ENCODE data around the gene PAX8. TPM values are rescaled to one million over a fixed set of nuclear protein-coding genes. Genes with fewer than 3 reads are reported as not detected.

PAX8 gene
- total and polyA plus RNA-seq, 2 experiments from 2014 or later = 5.8 to 13.1 TPM

DNA sequence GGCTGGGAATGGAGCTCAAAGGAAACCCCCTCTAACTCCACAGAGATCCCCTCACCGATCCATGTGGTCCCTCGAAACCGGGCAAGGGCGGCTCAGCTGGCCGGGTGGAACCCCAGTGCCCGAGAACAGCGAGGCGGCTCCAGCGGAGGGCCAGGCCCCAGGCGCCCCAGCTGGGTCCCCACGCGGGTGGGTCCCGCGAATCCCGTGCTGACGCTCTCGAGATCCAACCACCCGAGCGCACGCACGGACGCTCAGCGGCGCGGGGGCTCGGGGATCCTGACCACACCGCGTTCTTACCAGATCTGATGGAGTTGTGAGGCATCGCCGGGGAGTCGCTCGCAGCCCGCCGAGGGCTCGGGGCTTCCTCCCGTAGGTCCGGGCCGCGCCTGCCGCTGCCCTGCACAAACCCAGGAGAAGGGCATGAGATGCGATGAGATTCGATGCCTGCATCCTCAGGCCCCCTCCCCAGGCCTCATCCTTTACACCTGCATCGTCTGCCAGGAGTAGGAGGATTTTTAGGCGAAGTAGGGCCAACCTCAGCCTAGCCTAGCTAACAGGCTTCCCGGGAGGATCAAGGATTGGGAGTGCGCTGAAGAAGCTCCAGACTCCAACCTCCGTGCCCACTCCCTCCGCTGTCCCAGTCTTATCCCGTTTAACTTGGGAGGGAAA is 514 bp downstream of the PAX8 start:
- Histone ChIP-seq H3K4me2 (ENCODE audit: unreplicated experiment) (no peak overlapping the region), H3K36me3 (ENCODE audit: low read depth) (no peaks in the 10 kb centered on the region), H3K79me2 (ENCODE audit: insufficient read depth) (no peaks in the 10 kb centered on the region), H4K20me1 (ENCODE audit: insufficient read depth) (no peaks in the 10 kb centered on the region), H3F3A (ENCODE audit: insufficient read depth) (peaks cover 8% of the 10 kb centered on the region; the same call in 1 of the 2 replicates), H3K4me1 (ENCODE audit: insufficient read depth) (peaks cover 15% of the 10 kb centered on the region), H3K27me3 (replicated peaks; ENCODE audit: insufficient read depth) (peaks cover 43% of the 10 kb centered on the region), H3K9me2 (ENCODE audit: insufficient read depth) (no peaks in the 10 kb centered on the region), H3K9me3 (ENCODE audit: low read depth) (no peaks in the 10 kb centered on the region), H3K27ac (no peak overlapping the region), H3K4me3 (no peak overlapping the region), H2AFZ (no peak overlapping the region), H3K9ac (no peak overlapping the region)
- DNase-seq = no peak
- 62 to 64% methylated on average over 41 to 45 of the region's 49 CpGs for WGBS, 2 experiments (ENCODE audit: low coverage in 1 of 2, low lambda C conversion rate in 2 of 2, missing lambda C conversion rate in 2 of 2)
- TF ChIP-seq EZH2 (IDR thresholded peaks at IDR 0.05; ENCODE audit: insufficient read depth, poor library complexity, severe bottlenecking) (no peak), EZH2phosphoT487 (IDR thresholded peaks at IDR 0.05; ENCODE audit: insufficient read depth, low read depth) (no peak)
- in situ Hi-C loops (cut with MboI) = no loop called here

DNA sequence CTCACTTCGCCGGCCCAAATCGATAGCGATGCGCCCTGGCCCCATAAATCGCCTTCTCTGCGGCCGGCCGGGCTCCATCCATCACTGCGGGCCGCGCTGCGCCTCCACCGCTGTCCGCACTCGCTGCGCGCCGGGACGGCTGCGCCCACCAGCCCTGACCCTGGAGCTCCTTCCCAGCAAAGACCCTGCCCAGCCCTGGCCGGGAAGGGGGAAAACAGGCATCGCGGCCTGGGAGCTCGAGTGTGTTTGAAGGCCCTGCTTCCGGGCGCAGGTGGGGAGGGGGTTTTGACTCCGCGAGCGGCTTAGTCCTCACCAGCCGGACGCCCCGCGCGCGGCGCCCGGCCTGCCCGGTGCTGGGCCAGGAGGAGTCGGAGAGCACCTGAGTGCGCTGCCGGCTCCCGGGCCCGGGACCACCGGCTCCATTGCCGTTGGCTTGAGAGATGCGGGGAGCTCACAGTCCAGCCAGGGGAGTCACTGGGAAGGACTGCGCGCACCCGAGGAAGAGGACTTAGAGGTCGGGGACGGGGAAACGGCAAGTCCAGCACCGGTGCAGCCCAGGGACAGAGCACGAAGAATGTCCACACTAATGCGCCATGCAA is 1.1 kb downstream of the PAX8 start:
- peaks cover 6% of the 10 kb centered on the region; the same call in 1 of the 2 replicates for H3F3A ChIP-seq (ENCODE audit: insufficient read depth)
- no peak overlapping the region for H3K9ac ChIP-seq
- no peaks in the 10 kb centered on the region for H3K79me2 ChIP-seq (ENCODE audit: insufficient read depth)
- no peak overlapping the region for H2AFZ ChIP-seq
- H3K36me3 ChIP-seq (ENCODE audit: low read depth) = no peaks in the 10 kb centered on the region
- TF ChIP-seq EZH2 (IDR thresholded peaks at IDR 0.05; ENCODE audit: insufficient read depth, poor library complexity, severe bottlenecking) (no peak), EZH2phosphoT487 (IDR thresholded peaks at IDR 0.05; ENCODE audit: insufficient read depth, low read depth) (no peak)
- 14 to 15% methylated on average over 51 to 56 of the region's 56 CpGs for WGBS, 2 experiments (ENCODE audit: low coverage in 1 of 2, low lambda C conversion rate in 2 of 2, missing lambda C conversion rate in 2 of 2)
- DNase-seq = peak; percentile 26
- H3K9me2 ChIP-seq (ENCODE audit: insufficient read depth) = no peaks in the 10 kb centered on the region
- H3K4me3 ChIP-seq = peak overlapping the region; percentile 34; the same call in 1 of the 2 replicates
- H3K27ac ChIP-seq = no peak overlapping the region
- peaks cover 49% of the 10 kb centered on the region for H3K27me3 ChIP-seq (replicated peaks; ENCODE audit: insufficient read depth)
- H3K4me2 ChIP-seq (ENCODE audit: unreplicated experiment) = peak overlapping the region; percentile 38
- no peaks in the 10 kb centered on the region for H4K20me1 ChIP-seq (ENCODE audit: insufficient read depth)
- H3K4me1 ChIP-seq (ENCODE audit: insufficient read depth) = peaks cover 9% of the 10 kb centered on the region; the same call in 1 of the 2 replicates
- H3K9me3 ChIP-seq (ENCODE audit: low read depth) = no peaks in the 10 kb centered on the region
- in situ Hi-C loops (cut with MboI) = no loop called here

DNA sequence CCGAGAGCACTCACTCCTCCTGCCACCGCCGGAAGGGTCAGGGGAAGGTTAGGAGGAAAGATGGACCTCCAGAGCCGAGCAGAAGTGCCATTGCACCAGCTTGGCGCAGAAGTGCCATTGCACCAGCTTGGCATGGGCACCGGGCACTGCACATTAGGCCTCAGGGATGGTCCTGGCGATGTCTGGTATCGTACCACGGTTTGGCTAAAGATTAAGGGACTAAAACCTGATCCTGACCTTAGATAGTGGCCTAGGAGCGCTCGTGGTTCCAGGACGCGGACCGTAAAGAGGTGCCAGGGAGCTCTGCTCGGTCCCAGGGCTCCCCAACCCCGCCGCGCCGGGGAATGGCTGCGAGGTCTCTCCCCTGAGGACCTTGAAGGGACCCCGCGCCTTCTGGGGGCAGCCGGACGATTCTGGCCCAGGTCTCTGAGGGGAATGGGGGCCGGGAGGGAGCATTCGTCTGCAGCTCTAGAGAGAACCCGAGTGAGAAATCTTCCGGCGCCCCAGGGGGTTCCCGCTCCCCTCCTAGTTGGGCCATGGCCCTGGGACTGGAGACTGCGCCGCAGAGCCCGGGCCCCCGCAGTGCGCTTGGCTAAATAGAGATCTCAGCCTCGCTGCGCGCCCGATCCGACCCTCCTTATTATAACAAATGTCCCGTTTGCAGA is 1.8 kb downstream of the PAX8 start:
- Histone ChIP-seq H3K27me3 (replicated peaks; ENCODE audit: insufficient read depth) (peaks cover 52% of the 10 kb centered on the region), H3K36me3 (ENCODE audit: low read depth) (no peaks in the 10 kb centered on the region), H3K79me2 (ENCODE audit: insufficient read depth) (no peaks in the 10 kb centered on the region), H3K4me1 (ENCODE audit: insufficient read depth) (peaks cover 5% of the 10 kb centered on the region; the same call in 1 of the 2 replicates), H3K4me2 (ENCODE audit: unreplicated experiment) (peak overlapping the region; percentile 38), H3K9me2 (ENCODE audit: insufficient read depth) (no peaks in the 10 kb centered on the region), H2AFZ (no peak overlapping the region), H3F3A (ENCODE audit: insufficient read depth) (peaks cover 4% of the 10 kb centered on the region; the same call in 1 of the 2 replicates), H3K9ac (no peak overlapping the region), H3K4me3 (peak overlapping the region; percentile 34; the same call in 1 of the 2 replicates), H3K9me3 (ENCODE audit: low read depth) (no peaks in the 10 kb centered on the region), H4K20me1 (ENCODE audit: insufficient read depth) (no peaks in the 10 kb centered on the region), H3K27ac (no peak overlapping the region)
- TF ChIP-seq EZH2phosphoT487 (IDR thresholded peaks at IDR 0.05; ENCODE audit: insufficient read depth, low read depth) (0 out of 2 replicates have a peak, but pooled peaks have one; percentile 27), EZH2 (IDR thresholded peaks at IDR 0.05; ENCODE audit: insufficient read depth, poor library complexity, severe bottlenecking) (peak; percentile 85)
- 25% methylated on average over 38 to 41 of the region's 41 CpGs for WGBS, 2 experiments (ENCODE audit: low coverage in 1 of 2, low lambda C conversion rate in 2 of 2, missing lambda C conversion rate in 2 of 2)
- in situ Hi-C loops (cut with MboI) = no loop called here
- no peak for DNase-seq

DNA sequence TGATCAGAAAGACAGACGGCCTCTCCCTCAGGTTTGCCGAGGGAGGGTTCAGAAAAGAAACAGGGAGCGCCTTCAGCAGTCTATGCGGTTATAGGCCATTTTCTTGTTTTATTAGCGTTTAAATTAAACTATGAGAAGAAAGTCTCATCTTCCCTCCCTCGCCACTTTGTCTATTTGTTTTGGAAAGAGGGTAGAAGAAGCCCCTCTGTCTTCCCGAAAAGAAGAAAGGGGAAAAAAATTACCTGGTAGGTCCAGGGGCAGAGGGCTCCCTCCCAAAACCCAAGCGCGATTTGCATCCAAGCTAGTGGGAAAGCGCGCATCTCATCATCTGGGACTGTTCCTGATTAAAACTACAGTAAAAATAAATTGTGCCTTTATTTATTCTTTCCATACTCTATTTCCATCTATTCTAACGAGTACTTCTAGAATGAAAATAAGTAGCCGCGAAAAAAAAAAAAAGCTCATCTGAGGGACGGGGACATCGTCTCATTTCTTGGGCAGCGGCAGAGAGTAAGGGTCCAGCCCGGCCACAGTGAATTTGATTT is 2.4 kb downstream of the PAX8 start:
- Histone ChIP-seq H3K9me2 (ENCODE audit: insufficient read depth) (no peaks in the 10 kb centered on the region), H3K4me1 (ENCODE audit: insufficient read depth) (no peaks in the 10 kb centered on the region), H3K27me3 (replicated peaks; ENCODE audit: insufficient read depth) (peaks cover 52% of the 10 kb centered on the region), H3K79me2 (ENCODE audit: insufficient read depth) (no peaks in the 10 kb centered on the region), H3K4me2 (ENCODE audit: unreplicated experiment) (no peak overlapping the region), H3F3A (ENCODE audit: insufficient read depth) (no peaks in the 10 kb centered on the region; the same call in 1 of the 2 replicates), H3K9me3 (ENCODE audit: low read depth) (no peaks in the 10 kb centered on the region), H2AFZ (no peak overlapping the region), H3K27ac (no peak overlapping the region), H3K4me3 (no peak overlapping the region), H4K20me1 (ENCODE audit: insufficient read depth) (no peaks in the 10 kb centered on the region), H3K9ac (no peak overlapping the region), H3K36me3 (ENCODE audit: low read depth) (no peaks in the 10 kb centered on the region)
- peak; percentile 15 for TF ChIP-seq EZH2 (IDR thresholded peaks at IDR 0.05; ENCODE audit: insufficient read depth, poor library complexity, severe bottlenecking)
- no peak for TF ChIP-seq EZH2phosphoT487 (IDR thresholded peaks at IDR 0.05; ENCODE audit: insufficient read depth, low read depth)
- in situ Hi-C loops (cut with MboI) = no loop called here
- no peak for DNase-seq
- 41 to 45% methylated on average over 18 of the region's 18 CpGs for WGBS, 2 experiments (ENCODE audit: low coverage in 1 of 2, low lambda C conversion rate in 2 of 2, missing lambda C conversion rate in 2 of 2)

All from GM23248 (cell line).